Measurements from ENCODE around the gene CNTN5.
A peak's percentile ranks its signal among the peaks of the same experiment; 100 is the strongest.

The CNTN5 gene

DNA sequence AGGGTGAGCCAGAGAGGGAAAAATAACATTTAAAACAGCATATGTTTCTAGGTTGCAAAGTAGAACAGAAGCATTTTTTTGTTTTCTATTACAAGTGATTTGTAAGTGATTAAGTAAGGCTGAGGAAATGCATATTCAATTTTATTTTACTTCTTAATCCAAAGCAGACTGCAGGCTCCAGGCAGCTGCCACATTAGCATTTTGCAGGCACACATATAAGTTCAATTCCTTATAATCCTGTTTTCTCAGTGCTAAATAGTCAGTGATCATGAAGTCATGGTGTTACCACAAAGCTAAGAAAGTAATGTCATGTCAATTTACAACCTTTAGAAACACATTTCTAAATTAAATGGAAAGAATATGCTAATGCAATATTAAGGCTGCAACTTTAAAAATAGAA is 149.8 kb downstream of the CNTN5 start:
- no peak for DNase-seq (ENCODE audit: low spot score)

DNA sequence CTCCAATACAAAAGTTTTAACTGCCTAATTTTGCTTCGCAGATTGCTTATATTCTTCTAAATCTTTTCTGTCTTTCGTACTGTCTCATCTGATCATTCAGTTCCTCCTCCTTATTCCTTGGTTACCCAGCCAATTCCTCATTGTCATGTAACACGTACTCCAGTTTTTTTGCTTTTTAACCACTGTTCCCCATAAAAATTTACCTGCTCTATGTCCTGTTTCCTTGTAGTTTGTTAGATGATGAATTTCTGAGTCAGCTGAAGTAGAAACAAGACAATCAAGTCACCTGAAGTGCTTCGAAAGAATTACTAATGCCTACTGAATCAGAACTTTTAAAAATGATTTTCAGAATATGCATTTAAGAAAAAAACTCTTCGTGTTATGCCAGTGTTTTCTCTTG is 150.6 kb downstream of the CNTN5 start:
- DNase-seq (ENCODE audit: low spot score), result no peak

DNA sequence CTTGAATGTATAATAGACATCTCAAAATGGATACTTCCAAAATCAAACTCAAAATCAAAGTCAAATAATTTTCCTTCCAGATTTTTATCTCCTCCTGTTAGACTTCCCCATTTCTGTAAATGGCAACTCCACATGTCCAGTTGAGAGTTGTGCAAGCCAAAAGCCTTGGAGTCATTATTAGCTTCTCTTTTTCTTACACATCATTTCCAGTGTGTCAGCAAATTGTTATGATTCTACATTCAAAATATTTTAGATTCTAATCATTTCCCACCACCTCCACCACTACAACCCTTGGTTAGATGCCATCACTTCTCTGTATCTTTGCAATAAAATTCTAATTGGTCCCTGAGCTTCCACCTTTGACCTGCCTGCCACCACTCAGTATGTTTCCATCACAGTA is 155.7 kb downstream of the CNTN5 start:
- DNase-seq (ENCODE audit: low spot score), result no peak

GRCh38 chr11:99177446-99177845 is 156.7 kb downstream of the CNTN5 start:
- DNase-seq (ENCODE audit: low spot score), result no peak

- no peak for DNase-seq (ENCODE audit: low spot score)
Observed at GRCh38 chr11:99184146-99184545, 163.4 kb downstream of the CNTN5 start.

DNA sequence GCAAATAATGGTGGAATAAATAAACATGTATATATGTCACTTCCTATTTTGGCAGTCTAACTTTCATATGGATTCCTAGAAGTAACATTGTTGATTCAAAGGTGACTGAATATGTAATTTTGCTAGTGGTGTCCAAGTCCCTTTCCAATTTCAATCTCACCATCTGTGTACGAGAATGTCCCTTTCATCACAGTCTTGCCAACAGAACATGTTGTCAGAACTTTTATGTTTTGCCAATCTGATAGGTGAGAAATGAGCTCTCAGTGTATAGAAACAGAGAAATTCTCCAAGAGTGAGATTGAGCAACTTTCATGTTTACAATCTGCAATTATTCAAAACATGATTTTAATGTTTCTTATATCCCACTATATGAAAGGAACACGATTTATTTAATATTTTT is 167.5 kb downstream of the CNTN5 start:
- DNase-seq (ENCODE audit: low spot score), result no peak

DNA sequence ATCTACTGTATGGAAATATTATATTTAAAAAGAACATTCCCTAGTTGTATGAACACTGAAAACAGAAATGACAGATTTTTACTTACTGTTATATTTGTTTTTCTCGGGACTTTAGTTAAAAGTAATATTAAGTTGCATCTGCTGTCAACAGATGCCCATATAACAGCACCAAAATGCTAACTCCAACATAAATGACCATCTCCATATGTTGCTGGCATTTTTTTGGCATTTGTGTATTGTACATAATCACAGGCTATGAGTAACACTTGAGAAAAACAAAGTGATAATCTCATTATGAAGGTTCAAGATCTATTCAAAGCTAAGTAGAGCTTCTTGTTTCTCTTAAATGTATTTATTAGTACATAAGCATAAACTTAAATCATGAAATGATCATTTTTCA is 172.0 kb downstream of the CNTN5 start:
- DNase-seq (ENCODE audit: low spot score), result no peak

DNA sequence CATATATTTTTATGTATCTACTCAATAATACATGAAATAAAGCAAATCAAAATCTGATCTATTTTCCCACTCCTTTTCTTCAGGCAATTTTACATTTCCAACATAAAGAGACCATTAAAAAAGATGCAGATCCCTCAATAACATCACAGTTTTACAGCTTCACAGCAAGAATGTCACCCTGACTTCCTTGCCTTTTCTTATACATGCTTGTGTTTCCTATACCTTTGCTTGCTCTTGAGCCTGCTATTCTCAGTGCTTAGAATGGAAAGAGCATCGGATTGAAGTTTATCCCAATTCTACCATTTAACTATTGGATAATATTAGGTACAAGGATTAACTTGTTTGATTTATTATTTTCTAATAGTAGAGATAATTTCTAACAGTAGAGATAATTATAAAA is 176.7 kb downstream of the CNTN5 start:
- DNase-seq (ENCODE audit: low spot score), result no peak

DNA sequence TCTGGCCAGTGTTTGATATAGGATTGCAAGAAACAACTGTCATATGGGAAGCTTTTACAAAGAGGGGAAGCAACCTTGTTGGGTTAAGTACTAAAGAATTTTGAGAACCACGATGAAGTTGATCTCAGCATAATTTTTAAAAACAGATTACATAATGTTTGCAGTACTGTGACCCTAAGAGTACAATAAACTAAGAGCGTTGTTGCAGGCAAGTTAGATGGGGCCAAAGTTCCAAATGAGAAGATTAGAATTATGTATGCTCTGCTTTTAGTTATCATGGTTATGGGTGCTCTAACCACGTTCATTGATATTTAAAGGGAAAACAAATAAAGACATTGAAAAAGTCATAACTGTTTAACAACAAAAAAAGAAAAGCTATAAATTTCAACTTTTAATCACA is 177.5 kb downstream of the CNTN5 start:
- no peak for DNase-seq (ENCODE audit: low spot score)

DNA sequence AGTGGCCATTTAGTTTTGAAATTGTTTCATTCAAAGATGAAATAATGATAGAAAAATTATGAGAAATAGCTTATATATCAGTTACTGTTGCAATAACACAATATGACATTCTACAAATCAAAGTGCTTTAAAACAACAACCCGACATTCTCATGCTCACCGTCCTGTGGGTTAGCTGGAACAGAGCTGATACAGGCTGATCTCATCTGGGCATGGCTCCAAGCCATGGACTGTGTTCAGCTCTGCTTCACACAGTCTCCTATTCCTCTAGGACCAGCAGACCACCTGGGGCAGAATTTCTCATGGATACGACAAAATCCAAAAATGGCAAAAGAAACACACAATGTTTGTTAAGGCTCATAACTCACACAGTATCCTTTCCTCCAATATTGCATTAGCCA is 178.6 kb downstream of the CNTN5 start:
- no peak for DNase-seq (ENCODE audit: low spot score)

DNA sequence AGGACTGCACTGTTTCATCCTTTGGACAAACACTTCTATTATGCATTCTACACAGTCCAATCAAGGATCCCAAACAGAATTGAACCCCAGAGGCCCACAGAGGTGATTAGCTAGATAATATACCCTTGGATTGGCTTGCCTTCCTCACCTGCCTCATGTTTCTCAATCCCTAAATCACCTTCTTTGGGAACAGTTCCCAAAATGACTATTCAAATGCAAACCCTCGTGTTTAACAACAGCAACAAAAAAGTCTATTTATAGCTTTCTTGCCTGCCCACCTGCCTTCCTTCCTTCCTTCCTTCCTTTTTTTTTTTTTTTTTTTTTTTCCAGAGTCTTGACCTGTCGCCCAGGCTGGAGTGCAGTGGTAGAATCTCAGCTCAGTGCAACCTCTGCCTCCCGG is 180.0 kb downstream of the CNTN5 start:
- DNase-seq (ENCODE audit: low spot score), result no peak

GRCh38 chr11:99208813-99209212 is 188.1 kb downstream of the CNTN5 start:
- DNase-seq (ENCODE audit: low spot score), result no peak

DNA sequence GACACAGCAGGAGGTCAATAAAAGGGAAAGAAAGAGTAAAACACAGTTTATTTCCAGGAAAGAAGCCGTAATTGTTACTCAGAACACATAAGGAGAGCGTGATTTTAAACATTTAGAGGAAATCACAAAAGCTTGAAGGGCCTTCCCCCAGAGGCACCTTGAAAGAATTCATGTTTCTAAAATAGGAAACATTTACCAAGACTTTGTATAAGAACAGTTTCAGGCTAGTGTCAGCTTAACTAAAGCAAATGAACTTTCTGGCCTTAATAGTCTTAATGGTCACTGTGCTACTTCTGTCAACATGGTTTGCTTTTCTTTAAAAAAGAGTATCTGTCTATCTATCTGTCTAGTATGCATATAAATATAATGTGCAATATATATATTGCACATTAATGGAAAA is 208.8 kb downstream of the CNTN5 start:
- DNase-seq (ENCODE audit: low spot score), result no peak

DNA sequence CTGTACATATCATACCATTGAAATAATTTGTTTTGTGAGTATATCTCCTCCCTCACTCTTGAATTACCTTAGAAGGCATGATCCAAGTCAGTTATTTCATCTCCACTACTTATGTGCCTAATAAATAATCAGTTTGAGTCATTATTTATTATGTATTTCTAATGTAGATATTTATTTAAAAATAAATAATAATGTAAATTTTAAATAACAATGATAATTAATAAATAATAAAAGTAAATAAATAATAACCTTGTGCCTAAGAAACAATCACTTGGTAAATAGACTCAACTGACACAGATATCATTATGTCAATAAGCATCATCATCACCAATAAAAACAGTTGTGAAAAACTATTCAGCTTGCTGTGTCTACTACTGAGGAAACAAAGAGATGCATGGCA is 213.8 kb downstream of the CNTN5 start:
- DNase-seq (ENCODE audit: low spot score), result no peak

- no peak for DNase-seq (ENCODE audit: low spot score)
Observed at GRCh38 chr11:99238401-99238800, 217.7 kb downstream of the CNTN5 start.

- no peak for DNase-seq (ENCODE audit: low spot score)
Observed at GRCh38 chr11:99240192-99241030, 219.7 kb downstream of the CNTN5 start.

DNA sequence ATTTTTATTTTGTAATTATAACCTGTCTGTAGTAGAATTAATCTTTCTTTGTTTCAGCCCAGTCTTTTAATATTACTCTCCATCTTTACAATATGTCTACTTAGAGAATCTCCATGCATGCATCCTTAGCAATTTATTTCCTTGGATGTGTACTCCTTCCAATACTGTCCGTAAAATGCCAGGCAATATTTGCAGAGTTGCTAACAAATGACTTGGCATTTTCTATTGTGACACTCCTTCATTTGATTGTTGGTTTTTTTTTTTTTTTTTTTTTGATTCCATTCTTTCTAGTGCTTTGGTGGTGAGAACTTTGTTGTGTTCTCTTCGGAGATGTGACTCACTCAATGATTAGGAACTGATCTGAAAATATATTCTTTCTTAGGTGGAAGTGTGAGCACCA is 220.3 kb downstream of the CNTN5 start:
- no peak for DNase-seq (ENCODE audit: low spot score)

DNA sequence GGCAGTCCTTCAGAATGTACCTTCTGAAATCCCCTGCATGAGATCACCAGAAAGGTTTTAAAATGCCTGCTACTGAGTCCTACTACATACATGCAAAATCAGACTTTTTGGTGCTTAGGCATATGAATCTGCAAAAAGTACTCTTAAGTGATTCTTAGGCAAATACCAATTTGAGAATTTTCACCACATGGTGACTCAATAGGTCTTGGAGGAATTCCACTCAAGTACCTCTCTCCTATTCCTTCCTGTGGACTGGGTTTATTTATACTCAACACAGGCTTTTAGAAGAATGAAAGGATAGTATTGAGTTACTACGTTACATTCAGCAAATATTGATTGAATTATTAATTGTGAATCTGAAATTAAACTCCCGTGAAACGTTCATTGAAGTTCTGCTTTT is 223.9 kb downstream of the CNTN5 start:
- no peak for DNase-seq (ENCODE audit: low spot score)

GRCh38 chr11:99246199-99246598 is 225.4 kb downstream of the CNTN5 start:
- no peak for DNase-seq (ENCODE audit: low spot score)

- no peak for DNase-seq (ENCODE audit: low spot score)
Observed at GRCh38 chr11:99256614-99257013, 235.9 kb downstream of the CNTN5 start.

GRCh38 chr11:99257131-99257530 is 236.4 kb downstream of the CNTN5 start:
- DNase-seq (ENCODE audit: low spot score), result no peak

DNA sequence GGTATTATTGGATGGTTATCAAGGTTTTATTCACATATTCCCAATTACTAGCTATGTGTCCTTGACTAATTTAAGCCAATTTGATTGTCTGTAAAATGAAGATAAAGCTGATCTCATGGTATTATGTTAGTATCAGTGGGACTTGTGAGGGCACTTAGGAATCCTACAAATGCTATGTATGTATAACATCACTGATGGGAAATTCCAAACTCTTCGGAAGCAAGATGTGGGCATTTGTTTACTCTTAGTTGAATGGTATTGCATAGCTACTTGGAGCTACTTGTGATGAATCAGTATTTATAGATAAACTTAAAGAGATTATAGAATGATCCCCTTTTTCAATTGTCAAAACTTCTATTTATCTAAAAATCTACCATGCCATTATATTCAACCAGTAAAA is 239.9 kb downstream of the CNTN5 start:
- no peak for DNase-seq (ENCODE audit: low spot score)

- DNase-seq (ENCODE audit: low spot score), result no peak
Observed at GRCh38 chr11:99268886-99269285, 248.1 kb downstream of the CNTN5 start.

DNA sequence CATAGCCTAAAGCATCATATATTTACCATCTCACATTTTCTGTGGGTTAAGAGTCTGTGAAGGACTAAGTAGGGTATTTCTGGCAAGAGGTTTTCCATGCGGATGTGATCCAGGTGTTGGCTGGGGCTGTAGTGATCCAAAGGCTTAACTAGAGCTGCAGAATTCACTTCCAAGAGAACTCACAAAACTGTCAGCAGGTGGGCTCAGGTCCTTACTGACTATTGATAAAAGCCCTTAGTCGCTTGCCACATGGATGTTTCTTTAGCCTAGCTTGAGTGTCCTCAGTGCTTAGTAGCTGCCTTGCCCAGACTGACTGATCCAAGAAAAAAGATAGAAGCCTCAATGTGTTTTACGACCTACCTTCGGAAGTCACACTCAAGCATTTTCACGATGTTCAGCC is 250.8 kb downstream of the CNTN5 start:
- peak; percentile 7 for DNase-seq (ENCODE audit: low spot score)

Measured in iPS-NIHi11 (cell line).